HG02973 (cell line): ENCODE results near the gene KLC4.
"Not testable (repeated sequence)": the region's sequence is repeated elsewhere in the genome, so short reads cannot be mapped to it uniquely, and the experiment has no call there.

ENCODE experiments used
- ATAC-seq: cut with Tn5 transposase; IDR thresholded peaks from one replicate; pipeline ENCODE4 v1.9.1; 2021; ENCODE audit warnings: moderate library complexity; ENCODE audit not compliant: unreplicated experiment

The KLC4 gene

GRCh38 chr6:43060755-43061633, 1.6 kb downstream of the KLC4 start:
- no peak for ATAC-seq

GRCh38 chr6:43061861-43062260, 2.4 kb downstream of the KLC4 start:
- no peak for ATAC-seq

GRCh38 chr6:43062818-43063217, 3.4 kb downstream of the KLC4 start:
- ATAC-seq = no peak

GRCh38 chr6:43070028-43070632, 10.7 kb downstream of the KLC4 start:
- no peak for ATAC-seq

- no peak for ATAC-seq
Observed at GRCh38 chr6:43074847-43075669, 15.6 kb downstream of the KLC4 start.

- ATAC-seq = no peak
Observed at GRCh38 chr6:43075670-43076463, 16.4 kb downstream of the KLC4 start, which contains the start of gene PTK7. TSS of gene PTK7 (plus strand) at chr6:43076314. CDS start at chr6:43076489, 175 bp downstream.

- no peak for ATAC-seq
Observed at GRCh38 chr6:43076464-43077332, 17.3 kb downstream of the KLC4 start.

- ATAC-seq = no peak
Observed at GRCh38 chr6:43077333-43077809, 17.9 kb downstream of the KLC4 start.

GRCh38 chr6:43077981-43078511, 18.6 kb downstream of the KLC4 start:
- ATAC-seq = no peak

- ATAC-seq = no peak
Observed at GRCh38 chr6:43078691-43079090, 19.3 kb downstream of the KLC4 start.

GRCh38 chr6:43081043-43081442, 21.6 kb downstream of the KLC4 start:
- no peak for ATAC-seq

- not testable (repeated sequence) for ATAC-seq
Observed at GRCh38 chr6:43081922-43082321, 22.5 kb downstream of the KLC4 start.

- no peak for ATAC-seq
Observed at GRCh38 chr6:43082806-43083655, 23.6 kb downstream of the KLC4 start.

- ATAC-seq = peak; percentile 54
Observed at GRCh38 chr6:43086022-43086658, 26.7 kb downstream of the KLC4 start.

- no peak for ATAC-seq
Observed at GRCh38 chr6:43088654-43089056, 29.2 kb downstream of the KLC4 start.

GRCh38 chr6:43089467-43089866, 30.0 kb downstream of the KLC4 start:
- ATAC-seq = no peak

- no peak for ATAC-seq
Observed at GRCh38 chr6:43089874-43090558, 30.6 kb downstream of the KLC4 start.
